HG03064 (cell line): ENCODE data around the gene SNED1.

ENCODE experiments used
- ATAC-seq: cut with Tn5 transposase; IDR thresholded peaks from one replicate; pipeline ENCODE4 v1.9.1; 2021; ENCODE audit warnings: low read depth; ENCODE audit not compliant: unreplicated experiment

SNED1 gene

DNA sequence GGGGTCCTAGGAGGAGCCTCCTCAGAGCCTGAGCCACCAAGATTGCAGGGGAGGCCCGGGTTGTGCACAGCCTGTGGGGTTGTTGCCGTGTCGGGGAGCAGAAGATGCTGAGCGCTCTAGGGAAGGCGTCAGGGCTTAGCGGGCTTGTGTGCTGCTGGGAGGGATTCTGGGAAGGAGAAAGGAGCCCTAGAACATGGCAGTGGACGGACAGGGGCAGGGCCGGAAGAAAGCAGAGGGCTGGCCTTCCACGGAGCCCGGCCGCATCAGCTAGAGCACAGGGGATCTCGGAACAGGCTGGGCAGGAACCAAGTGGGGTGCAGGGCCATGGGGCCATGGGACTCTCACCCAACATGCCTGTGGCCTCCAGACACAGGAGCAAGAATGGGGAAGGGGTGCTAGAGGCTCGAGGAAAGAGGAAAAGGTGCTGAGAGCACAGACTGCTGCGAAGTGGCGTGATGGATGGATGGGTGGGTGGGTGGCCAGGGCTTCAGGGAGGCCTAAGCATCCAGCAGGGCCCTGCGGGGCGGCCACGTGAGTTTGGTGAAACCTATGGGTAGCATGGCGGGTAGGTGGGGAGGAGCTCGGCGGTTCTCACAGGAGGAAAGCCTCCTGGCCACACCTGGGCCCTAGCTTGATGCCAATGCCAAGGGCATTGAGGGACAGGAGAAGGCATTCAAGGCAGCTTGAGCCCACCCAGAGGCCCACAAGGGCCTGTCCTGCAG is 67.9 kb downstream of the SNED1 start:
- ATAC-seq, result no peak

GRCh38 chr2:241066893-241067341 is 68.5 kb downstream of the SNED1 start:
- no peak for ATAC-seq

GRCh38 chr2:241067501-241068135 is 69.2 kb downstream of the SNED1 start:
- no peak for ATAC-seq

- no peak for ATAC-seq
These were observed 69.9 kb downstream of the SNED1 start for GRCh38 chr2:241068136-241068941.

- ATAC-seq, result no peak
These were observed 70.8 kb downstream of the SNED1 start for GRCh38 chr2:241068942-241069810.

GRCh38 chr2:241069821-241070281 is 71.4 kb downstream of the SNED1 start:
- no peak for ATAC-seq

DNA sequence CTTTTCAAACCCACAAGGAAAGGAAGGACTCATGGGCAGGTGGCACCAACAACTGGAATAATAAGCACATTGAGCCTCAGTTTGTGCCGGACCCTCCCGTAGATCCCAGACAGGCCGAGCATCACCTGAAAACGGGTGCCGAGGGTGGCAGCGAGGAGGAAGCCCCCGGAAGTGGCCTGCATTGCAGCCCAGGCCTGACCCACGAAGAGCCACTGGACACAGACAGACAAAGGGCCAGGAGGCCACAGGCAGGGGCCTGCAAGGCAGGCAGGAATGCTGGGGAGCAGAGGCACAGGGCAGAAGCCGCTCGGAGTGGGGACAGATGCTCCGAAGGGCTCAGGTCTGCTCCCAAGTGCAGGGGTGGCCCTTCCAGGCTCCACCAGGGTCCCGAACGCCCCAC is 71.9 kb downstream of the SNED1 start:
- no peak for ATAC-seq

DNA sequence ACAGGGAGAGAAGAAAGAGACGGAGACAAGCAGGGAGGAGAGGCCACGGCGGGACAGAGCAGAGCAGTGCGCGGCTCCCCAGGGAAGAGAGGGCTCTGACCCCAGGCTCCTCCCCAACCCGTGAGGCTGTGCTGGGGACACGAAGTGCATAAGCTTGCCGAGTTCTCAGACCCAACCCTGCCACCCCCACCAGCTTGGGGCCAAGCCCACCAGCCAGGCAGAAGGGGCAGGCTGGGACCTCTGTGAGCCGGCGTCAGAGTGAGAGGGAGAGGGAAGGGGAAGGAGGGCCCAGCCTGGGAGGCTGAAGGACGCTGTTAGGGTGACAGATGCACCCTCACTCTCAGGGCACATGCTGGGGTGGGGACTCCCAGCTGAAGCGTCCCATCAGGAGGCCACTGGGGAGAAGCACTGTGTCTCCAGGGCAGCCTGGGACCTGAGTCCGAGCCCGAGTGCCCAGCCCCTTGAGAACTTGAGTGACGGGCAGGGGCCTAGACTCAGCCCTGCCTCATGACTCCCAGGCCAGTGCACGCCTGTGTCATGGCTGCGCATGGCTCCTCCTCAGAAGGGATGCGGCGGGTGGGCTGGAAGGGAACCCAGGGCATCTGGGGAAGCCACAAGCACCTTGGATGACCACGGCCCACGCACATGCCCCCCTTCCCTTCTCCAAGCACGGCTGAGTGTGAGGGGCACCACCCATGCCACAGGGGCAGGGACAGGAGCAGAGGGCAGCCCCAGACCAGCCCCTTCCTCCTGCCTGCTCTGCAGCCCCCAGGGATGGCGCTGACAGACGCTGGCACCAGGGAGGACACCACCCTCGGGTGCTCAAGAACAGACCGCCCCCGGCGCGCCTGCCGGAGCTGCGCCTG is 72.6 kb downstream of the SNED1 start:
- no peak for ATAC-seq

DNA sequence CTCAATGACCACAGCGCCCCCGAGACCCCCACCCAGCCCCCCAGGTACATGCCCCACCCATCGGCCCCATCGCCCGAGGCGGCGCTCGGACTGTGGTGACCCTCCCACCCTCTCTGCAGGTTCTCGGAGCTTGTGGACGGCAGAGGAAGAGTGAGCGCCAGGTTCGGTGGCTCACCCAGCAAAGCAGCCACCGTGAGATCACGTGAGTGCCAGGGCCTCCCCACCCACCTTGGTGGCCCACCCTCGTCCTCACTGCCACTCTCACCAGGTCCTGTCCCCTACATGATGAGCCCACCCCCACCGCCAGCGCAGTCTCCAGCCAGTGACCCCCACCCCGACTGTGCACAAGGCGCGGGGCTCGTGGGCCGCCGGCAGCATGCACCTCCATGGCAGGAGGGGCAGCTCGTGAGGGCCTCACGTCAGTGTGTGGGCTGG is 73.3 kb downstream of the SNED1 start:
- no peak for ATAC-seq

GRCh38 chr2:241072151-241072550 is 73.7 kb downstream of the SNED1 start:
- ATAC-seq, result no peak

DNA sequence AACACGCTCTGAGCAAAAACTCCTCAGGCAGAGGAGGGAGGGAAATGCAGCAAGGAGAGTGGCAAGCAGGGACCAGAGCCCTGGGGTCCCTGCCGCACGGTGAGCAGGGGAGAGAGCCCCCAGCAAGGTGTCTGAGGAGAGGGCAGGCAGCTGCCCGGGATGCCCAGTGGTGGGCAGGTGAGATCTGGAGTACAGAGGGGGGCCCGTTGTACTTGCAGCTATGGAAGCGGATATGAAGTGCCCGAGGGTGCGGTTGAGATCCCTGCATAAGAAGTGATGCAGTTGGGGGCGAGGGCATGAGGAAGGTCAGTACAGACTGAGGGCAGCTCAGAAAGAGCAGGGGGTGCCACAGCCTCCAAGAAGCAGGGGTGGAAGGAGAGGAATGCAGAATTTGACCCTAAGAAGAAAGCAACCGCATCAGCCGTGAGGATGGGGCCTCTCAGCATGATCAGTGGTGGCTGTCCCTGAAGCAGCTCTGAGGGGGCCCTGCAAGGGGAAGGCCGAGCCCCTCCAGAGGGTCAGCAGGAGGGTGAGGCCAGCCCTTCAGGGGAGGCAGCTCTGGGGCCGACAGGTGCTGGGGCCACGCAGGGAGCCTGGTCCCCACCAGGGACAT is 74.2 kb downstream of the SNED1 start:
- no peak for ATAC-seq

DNA sequence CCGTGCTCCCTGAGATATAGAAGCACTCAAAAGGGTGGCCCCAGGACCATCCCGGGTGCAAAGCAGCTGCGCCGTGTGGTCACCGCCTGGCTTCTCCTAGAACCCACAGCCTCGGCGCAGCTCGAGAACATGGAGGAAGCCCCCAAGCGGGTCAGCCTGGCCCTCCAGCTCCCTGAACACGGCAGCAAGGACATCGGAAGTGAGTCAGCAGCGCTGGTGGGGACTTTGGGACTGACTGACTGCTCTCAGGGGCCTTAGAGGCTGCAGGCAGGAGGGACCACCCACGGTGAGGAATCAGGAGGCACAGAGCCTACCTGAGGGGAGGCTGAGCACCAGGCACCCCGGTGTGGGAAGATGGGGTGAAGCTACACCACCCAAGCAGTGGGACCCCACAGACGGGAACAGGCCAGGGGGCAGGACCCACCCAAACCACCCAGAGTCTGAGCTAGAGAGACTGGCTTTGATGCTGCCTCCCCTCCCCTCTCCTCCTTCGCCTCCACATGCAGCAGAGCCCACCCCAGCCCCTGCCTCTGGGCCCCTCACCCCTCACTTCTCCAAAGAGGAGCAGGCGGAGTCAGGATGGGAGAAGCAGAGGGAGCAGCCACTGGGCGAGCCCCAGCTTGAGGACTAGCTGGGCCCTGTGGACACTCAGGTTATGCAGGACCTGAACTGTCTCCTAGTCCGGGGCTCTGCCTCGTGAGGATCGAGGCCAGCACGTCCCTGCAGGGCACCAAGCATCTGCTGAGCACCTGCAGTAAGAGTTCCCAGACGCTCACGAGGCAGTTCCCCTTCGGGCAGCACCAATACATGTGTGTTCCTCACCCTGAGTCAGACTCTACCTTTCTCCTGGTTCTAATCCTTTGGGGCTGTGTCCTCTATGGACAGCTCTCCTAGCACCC is 75.0 kb downstream of the SNED1 start:
- ATAC-seq, result no peak

- ATAC-seq, result no peak
These were observed 75.8 kb downstream of the SNED1 start for GRCh38 chr2:241074065-241074818.

DNA sequence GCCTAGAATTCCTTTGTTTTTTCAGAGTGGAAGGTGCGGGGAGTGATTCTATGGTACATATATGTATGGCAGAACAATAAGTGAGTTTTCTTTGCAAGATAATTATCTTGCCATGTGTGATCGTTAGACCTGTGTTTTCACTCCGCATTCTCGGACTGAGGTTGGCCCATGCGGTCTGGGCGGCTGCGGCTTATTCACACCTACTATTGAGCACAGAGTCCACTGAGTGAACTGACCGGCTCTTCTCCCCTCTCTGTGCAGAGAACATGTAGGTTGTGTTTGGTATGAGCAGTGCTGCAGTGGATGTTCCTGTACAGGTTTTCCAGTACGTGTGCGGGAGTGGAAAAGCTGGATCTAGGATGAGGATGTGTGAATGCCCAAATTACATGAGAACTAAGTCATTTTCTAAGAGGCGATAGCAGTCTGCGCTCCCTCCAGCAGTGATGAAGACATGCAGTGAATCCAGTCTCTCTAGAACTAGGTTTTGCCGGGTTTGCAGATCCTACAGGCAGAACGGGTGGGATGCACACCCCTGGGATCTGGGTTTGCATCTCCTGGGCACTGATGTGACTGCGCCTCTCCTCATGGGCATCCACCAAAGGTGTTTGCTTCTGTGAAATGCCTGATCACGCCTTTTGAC is 76.6 kb downstream of the SNED1 start:
- ATAC-seq, result no peak

- no peak for ATAC-seq
These were observed 82.2 kb downstream of the SNED1 start for GRCh38 chr2:241080405-241081189.

- no peak for ATAC-seq
These were observed 82.8 kb downstream of the SNED1 start for GRCh38 chr2:241081190-241081642.
